Ovary (tissue), 3 donors: ENCODE results near the gene RASD1.

Source experiments
- POLR2A ChIP-seq: fragments of 450-650 bp; IDR thresholded peaks from one replicate; pipeline ENCODE4 v1.6.1; 2017; ENCODE audit warnings: antibody characterized with exemption, mild to moderate bottlenecking, moderate library complexity
- TF ChIP-seq, protein P1 (sequence below), 3 donors: fragments of 450-650 bp in 2 of 3; fragments of 200-600 bp in 1 of 3; IDR thresholded peaks; one replicate each; pipeline versions ENCODE4 v1.5.1 to v1.8.0; 2016 to 2022; ENCODE audit warnings: antibody characterized with exemption in 3 of 3, mild to moderate bottlenecking in 1 of 3
- donor health status: DM: no; HTN: no; CAD: no.

DNA sequence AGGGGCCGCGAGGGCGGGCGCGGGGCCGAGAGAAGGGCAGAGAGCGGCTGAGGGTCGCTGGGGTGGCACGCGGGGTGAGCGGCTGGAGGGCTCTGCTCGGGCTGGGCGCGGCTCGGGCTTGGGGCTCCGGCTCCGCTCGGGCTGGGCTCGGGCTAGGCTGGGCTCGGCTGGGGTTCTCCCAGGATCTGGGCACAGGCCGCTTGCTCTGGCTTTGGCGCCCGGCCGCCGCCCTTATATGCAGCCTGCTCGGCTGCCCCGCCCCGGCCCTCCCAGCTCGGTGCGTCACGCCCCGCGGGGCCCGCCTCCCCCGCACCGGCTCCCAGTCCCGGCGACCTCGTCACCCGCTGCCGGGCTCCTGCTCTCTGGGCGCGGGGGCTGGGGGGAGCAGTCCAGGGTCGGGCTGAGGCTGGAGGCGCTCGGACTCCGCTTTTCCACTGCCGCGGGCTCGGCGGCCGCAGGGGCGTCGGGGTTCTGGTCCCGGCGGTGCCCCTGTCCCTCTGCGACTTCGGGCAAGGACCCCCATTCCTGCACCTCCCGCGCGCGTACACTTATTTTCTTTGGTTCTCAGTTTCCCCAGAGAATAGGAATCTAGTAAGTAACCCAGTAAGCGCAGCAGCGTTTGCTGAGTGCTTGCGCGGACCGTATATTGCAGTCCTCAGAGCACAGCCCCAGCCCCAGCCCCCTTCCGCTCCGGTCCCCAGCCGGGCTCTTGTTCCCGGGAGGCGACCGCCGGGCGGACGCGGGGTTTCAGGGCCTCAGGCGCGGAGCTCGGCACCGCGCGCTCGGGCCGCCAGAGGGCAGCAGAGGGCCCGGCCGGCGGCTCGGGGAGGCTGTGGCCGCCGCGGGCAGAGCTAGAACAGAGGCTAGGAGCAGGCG, at the start of gene RASD1:
- TF ChIP-seq, protein P1, sequence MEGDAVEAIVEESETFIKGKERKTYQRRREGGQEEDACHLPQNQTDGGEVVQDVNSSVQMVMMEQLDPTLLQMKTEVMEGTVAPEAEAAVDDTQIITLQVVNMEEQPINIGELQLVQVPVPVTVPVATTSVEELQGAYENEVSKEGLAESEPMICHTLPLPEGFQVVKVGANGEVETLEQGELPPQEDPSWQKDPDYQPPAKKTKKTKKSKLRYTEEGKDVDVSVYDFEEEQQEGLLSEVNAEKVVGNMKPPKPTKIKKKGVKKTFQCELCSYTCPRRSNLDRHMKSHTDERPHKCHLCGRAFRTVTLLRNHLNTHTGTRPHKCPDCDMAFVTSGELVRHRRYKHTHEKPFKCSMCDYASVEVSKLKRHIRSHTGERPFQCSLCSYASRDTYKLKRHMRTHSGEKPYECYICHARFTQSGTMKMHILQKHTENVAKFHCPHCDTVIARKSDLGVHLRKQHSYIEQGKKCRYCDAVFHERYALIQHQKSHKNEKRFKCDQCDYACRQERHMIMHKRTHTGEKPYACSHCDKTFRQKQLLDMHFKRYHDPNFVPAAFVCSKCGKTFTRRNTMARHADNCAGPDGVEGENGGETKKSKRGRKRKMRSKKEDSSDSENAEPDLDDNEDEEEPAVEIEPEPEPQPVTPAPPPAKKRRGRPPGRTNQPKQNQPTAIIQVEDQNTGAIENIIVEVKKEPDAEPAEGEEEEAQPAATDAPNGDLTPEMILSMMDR (IDR thresholded peaks at IDR 0.05): peak; percentile 93 to 97 (median 95)
- peak; percentile 94 for TF ChIP-seq POLR2A
